ENCODE data around the gene LINGO4.
A peak's percentile ranks its signal among the peaks of the same experiment; 100 is the strongest.
"Not testable (repeated sequence)": the region's sequence is repeated elsewhere in the genome, so short reads cannot be mapped to it uniquely, and the experiment has no call there.

The LINGO4 gene

DNA sequence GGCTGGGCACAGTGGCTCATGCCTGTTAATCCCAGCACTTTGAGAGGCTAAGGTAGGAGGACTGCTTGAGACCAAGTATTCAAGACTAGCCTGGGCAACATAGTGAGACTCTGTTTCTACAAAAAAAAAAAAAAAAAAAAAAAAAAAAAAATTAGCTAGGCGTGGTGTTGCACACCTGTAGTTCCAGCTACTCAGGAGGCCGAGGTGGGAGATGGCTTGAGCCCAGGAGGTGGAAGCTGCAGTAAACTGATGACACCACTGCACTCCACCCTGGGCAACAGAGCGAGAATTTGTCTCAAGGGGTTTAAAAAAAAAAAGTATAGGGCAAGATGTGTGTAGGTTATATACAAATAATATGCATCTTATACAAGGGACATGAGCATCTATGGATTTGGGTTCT is 17.5 kb downstream of the LINGO4 start:
- FAIRE-seq: no peak
- no peak for DNase-seq (ENCODE audit: insufficient read length, low spot score)

DNA sequence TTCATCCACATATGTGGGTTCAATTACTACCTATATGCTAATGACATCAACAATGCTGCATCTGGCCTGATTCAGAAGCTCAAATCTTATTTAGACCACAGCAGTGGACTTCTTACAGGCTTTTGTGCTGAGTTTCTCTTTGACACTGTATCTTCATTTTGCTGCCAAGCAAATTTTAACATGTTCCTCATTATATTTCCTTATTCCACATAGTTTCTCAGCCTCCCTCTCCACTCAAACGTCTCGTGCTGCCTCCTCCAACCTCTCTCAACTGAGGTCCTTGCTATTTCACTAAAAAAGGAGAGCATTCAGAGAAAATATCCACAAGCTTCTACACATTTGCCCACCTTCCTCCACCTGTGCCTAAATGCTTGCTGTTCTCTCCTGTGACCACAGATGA is 21.4 kb downstream of the LINGO4 start:
- DNase-seq (ENCODE audit: insufficient read length, low spot score): no peak
- no peak for FAIRE-seq

DNA sequence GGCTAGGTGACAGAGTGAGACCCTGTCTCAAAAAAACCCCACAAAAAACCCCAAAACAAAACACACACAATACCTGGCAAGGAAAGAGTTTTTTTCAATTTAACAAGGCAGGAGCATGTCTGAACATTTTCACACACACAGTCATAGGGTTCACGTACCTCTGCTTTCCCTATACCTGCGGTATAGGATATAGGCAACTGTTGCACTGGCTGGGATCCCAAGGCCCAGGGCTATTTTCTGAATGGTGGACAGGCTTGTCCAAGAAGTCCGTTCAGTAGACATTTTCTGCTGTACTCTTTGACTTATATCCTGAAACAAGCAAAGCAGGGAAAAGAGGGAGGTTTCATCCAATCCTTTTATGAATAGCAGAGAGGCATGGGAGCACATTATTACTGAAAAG is 22.5 kb downstream of the LINGO4 start:
- DNase-seq (ENCODE audit: insufficient read length, low spot score) (no peak), FAIRE-seq (no peak)

- not testable (repeated sequence) for DNase-seq (ENCODE audit: insufficient read length, low spot score); FAIRE-seq
Observed at GRCh38 chr1:151782026-151782425, 23.2 kb downstream of the LINGO4 start.

- not testable (repeated sequence) for FAIRE-seq; DNase-seq (ENCODE audit: insufficient read length, low spot score)
Observed at GRCh38 chr1:151780736-151781135, 24.5 kb downstream of the LINGO4 start.

GRCh38 chr1:151779852-151780251 is 25.4 kb downstream of the LINGO4 start:
- FAIRE-seq (no peak), DNase-seq (ENCODE audit: insufficient read length, low spot score) (no peak)

DNA sequence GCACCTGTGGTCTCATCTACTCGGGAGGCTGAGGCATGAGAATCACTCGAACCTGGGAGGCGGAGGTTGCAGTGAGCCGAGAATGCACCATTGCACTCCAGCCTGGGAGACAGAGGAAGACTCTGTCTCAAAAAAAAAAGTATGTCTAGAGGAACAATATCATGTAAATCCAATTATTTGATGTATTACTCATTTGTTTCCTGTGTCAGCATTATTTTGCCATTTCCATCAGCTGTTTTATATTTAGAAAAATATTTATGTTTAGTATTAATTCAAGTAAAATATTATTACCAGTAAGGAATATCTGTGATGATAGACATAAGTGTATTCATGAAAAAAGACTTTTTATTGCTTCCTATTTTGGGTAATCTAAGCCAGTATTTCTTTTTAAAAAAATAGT is 27.9 kb downstream of the LINGO4 start:
- DNase-seq (ENCODE audit: insufficient read length, low spot score) (no peak), FAIRE-seq (no peak)

GRCh38 chr1:151776665-151777062 is 28.6 kb downstream of the LINGO4 start:
- no peak for FAIRE-seq
- DNase-seq (ENCODE audit: insufficient read length, low spot score): no peak

DNA sequence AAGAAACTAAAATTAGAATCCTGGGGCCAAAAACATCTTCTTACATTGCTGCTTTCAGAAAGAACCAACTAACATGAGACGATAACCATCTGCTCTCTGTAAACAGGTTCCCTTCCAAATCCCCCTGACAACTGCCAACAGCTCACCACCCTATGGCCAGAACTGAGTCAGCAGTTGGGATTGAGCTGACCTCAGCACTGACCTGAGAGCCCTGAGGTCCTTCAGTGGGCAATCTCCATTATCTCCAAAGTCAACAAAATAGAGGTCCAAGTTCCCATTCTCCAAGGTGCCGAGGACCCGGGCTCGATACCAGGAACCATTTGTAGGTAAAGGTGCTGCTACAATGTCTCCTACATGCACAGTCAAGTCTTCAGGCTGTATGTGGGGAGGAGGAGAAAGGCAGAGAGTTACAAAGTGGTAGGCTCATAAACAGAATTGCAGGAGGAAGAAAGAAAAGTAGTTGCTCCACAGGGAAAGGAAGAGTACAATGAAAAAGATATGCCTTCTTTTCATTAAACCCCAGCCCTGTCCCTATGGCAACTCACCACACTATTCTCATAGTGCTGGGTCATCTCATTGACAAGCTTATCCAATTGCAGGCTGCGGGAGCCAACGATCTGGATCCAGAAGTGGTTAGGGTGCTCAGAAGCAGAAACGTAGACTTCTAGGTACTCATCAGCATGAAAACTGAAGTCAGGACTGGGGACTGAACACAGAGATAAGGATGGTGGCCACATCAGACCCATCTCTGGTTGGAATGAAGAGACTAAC is 29.1 kb downstream of the LINGO4 start:
- DNase-seq (ENCODE audit: insufficient read length, low spot score) (no peak), FAIRE-seq (no peak)

DNA sequence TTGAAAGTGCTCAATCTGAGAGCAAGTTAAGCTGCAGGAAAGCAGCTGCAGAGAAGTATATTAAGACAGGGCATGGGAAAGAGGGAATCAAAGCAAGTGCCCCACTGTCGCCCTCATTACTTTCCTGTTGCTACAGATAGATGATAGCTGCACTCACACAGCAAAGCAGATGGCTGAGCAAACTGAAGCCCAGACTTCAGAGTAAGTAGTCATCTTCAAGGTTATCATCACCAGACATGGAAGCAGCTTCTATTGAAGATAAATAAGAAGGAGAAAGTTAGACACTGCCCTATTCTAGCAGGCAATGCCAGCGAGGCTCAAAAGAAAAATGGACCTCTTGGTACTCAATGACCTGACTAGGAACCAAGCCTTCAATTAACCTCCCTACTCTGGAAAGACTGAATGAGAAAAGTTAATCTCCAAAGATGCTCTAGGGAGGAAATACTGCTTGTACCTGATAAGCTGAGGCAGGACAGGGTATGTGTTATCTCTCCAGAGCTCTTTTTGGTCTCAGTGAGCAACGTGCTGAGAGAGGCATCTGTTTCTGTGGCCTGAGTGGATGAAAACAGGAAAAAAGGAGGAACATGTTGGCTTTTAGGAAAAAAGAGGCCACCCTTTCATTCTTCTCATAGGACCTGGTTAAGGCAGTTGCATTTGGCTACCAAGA is 30.8 kb downstream of the LINGO4 start:
- no peak for FAIRE-seq
- no peak for DNase-seq (ENCODE audit: insufficient read length, low spot score)

DNA sequence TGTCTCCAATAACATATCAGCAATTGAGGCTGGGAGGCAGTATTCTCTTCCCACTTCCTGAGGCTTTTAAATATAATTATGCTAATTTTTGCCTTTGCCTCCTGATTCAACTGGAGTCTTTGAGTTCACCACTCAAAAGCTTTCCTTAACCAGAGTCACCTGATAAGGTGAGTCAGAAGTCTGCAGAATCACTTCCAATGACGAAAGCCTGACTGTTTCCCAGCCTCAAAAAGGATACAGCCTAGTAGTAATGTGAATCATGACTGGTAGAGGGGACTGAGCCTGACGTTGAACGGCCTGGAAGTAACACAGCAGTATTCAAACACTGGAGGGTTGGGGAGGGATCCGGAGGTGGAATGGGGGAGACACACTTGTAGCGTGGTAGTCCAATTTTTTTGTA is 31.5 kb downstream of the LINGO4 start:
- DNase-seq (ENCODE audit: insufficient read length, low spot score): no peak

DNA sequence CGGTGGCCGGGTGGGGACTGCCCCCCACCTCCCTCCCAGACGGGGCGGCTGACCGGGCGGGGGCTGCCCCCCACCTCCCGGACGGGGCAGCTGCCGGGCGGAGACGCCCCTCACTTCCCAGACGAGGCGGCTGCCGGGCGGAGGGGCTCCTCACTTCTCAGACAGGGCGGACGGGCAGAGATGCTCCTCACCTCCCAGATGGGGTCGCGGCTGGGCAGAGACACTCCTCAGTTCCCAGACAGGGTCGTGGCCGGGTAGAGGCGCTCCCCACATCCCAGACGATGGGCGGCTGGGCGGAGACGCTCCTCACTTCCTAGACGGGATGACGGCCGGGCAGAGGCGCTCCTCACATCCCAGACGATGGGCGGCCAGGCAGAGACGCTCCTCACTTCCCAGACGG is 35.9 kb downstream of the LINGO4 start:
- FAIRE-seq; DNase-seq (ENCODE audit: insufficient read length, low spot score): not testable (repeated sequence)

More for the DNA sequence above, 31.5 kb downstream of the LINGO4 start:
- FAIRE-seq: no peak

GRCh38 chr1:151768351-151769066 is 36.7 kb downstream of the LINGO4 start:
- not testable (repeated sequence) for FAIRE-seq; DNase-seq (ENCODE audit: insufficient read length, low spot score)

DNA sequence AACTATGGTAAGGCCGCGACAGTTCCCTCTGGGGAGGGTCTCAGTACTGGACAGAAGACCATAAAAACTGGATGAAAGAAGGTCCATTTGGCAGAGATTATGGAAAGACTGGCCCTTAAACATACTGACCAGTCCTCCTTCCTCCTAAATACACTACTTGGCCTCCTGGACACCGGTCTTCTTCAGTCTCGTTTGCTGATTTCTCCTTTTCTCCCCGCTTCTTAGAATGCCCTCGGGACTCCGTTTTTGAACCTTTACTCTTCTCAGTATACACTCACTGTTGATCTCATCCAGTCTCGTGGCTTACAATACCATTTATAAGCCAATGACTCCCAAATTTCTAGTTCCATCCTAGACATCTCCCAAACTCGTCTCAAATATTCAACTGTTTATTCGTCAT is 41.2 kb downstream of the LINGO4 start:
- DNase-seq (ENCODE audit: insufficient read length, low spot score) (no peak), FAIRE-seq (peak; percentile 76)

DNA sequence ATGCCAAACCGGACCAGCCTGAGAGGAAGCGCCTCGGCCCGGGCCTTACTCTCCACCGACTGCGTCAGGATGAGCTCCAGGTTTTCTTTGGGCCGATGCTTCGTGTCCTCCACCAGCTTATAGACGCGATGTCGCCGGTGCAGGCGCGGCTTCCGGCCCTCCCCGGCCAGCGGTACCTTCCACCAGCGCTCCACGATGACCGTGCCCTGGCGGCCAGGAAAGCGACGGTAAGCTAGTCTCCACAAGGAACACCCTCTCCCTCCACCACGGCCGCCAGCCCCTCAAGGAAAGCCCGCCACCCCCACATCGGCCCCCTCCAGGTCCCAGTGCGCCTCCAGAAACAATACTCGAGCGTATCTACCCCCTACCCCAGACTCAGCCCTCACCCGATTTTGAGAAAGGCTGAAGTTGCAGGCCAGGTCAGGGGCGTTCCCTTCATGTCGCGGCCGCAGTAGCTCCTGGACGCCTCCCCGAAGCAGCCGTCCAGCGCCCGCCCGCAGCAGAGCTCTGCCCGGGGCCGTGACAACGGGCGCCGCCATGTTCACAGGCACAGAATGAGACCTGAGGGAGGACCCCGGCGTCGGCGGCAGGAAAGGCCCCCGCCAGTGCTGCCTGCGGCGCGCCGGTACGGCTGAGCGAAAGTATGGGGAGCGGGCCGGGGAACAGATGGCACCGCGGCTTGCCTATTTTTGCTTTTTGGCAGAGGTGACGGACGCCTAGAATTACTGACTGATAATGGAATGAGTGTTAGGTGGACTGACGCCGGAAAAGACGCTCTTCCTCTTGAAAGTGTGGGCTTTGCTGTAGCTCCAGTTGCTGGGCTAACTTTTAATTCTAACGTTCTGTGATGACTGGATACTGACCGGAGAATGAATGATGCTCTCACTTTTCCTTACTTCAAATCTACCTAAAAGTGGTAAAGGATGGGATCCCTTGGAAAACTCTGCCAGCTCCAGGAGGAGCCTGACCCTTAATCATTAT is 42.0 kb downstream of the LINGO4 start, which contains the start of gene MRPL9:
Gene MRPL9 (minus strand): TSS at position 556 of the 981 bp plus-strand sequence. CDS start 17 bp downstream, at position 539.
- DNase-seq (ENCODE audit: insufficient read length, low spot score): peak; percentile 94
- peak; percentile 91 for FAIRE-seq

DNA sequence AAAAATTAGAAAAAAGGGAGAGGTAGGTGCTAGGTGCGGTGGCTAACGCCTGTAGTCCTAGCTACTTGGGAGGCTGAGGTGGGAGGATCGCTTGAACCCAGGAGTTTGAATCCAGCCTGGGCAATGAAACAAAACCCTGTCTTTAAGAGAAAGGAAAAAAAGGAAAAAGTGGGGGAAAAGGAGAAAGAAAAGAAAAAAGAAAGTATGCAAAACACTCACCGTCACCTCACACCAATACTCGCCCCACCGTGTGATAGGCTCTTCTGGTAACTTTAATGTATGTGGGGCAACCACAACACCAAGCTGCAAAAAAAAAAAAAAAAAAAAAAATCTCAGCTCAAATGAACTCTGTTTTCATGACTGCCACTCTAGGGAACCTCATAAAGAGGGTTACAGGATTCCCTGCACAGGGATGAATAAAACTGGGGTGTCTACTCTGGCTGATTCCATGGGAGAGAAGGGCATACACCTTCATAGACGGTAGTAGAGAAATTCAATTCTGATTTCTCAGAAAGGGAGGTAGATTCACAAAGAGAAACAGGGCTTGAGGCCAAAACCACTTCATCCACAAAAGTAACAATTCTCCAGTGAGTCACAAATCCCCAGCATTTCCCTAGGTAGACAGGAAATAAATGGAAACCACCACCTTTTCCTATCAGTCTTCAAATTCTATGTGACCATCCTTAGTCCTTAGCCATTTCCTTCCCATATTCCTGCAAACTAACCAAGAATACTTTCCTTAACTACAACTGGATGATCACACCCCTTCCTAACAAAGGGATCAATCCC is 44.4 kb downstream of the LINGO4 start:
- DNase-seq (ENCODE audit: insufficient read length, low spot score): no peak
- no peak for FAIRE-seq

DNA sequence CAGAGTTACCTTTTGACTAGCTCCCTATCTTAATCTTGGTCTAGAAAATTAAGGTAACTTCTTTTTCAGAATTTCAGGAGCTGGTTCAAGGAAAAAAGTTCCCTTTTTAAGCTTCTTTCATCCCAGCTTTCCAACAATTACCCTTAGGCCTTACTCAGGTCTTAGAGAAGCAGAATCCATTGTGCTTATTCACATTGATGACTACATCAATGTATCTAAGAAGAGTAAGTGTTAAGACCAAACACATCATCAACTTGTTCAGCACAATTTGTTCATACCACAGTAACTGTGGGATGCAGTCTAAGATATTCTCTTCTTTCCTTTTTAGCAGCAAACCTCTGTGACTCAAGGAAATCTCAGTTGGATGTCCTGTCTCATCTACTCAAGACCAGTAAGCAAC is 46.0 kb downstream of the LINGO4 start:
- DNase-seq (ENCODE audit: insufficient read length, low spot score): no peak
- FAIRE-seq: no peak

- no peak for DNase-seq (ENCODE audit: insufficient read length, low spot score)
- no peak for FAIRE-seq
Observed at GRCh38 chr1:151756291-151756690, 48.9 kb downstream of the LINGO4 start.
